Mucosa of gallbladder (tissue), 1 donor: ENCODE measurements around the gene CBX2. TPM values are rescaled to one million over a fixed set of nuclear protein-coding genes. Genes with fewer than 3 reads are reported as not detected.

Experiments
- DNase-seq: peaks from one replicate; pipeline ENCODE4 v3.0.0-alpha.2; 2020; ENCODE audit warnings: low spot score
- total RNA-seq: library from RNA; stranded (reverse); gene quantifications from one replicate; pipeline ENCODE4 v1.2.1, GENCODE V29; 2021
- donor health status: DM: no; HTN: no; CAD: no.

CBX2 gene
- total RNA-seq, 1 donor from 2014 or later = 1.2 TPM

GRCh38 chr17:79799538-79800324 is 21.8 kb downstream of the CBX2 start:
- DNase-seq = no peak

DNA sequence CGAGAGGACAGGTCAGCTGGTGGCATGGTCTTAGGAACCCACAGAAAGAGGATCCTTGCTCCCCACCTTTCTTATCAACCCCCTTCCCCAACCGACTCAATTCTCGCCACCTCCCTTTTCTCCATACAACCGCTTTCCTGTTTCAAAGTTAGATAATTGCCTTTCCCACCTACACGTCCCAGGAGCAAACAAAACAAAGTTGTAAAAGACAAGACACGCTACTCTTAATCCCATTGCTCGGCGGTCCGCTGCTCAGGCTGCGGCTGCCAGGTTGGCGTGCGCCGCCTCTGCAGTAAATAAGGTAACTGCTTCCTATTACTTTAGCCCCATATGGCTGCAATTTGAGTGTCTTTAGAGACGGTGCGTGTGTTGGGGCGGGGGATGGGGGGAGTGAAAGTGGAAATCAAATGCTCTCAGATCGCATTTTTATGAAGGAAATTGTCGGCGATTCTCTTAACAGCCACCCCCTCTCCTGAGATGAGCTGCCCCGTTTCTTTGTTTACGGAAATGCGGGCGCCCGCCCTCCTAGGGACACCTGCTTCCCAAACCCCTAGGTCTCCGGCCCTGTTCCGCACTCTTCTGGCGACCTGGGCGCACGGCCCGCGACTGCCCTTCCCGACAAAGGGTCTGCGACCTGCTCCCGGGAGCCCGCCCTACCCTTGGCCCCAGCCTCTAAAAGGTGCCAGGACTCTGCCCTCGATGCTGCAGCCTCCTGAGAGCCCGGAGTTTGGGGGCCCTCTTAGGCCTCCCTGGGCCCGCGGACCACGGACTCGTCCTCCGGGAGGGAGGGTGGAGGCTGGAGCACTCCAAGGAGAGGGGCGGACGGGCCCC is 22.6 kb downstream of the CBX2 start:
- DNase-seq = no peak

DNA sequence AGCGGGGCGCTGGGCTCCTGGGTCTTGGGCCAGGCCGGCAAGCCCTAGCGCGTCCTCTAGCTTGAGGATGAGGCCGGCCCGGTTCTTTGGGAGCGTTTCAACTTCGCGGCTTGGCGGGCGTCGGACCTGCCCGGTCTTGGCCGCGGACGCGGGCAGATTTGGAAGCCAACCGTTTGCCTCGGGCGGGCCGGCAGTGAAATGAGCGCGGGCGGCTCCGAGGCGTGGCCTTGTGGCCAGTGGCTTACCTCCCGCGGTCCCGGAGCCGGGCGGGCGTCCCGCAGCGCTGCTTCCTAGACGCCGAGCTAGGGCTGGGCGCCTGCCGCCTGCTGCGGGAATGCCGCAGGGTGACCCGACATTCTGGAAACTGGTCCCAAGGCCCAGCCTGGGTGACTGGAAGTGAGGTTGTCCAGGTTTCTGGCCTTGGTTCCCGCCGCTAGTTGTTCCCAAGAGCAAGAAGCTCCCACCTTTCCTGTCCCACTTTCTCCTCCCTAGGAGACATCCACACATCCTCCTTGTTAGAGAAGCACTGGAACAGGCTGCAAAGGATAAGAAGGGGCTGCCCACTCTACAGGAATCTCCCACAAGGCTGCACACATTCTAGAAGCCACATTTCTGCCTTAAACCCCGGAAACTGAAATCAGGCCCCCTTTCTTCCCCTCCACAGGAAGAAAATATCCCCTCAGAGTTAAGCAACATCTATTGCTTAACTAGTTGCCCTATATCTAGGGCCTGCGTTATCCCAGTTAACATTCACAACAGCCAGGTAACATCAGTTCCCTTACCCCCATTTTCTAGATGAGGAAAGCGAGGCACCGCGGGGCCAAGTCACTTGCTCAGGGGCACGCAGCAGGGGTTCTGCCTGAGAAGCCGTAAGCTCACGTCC is 23.4 kb downstream of the CBX2 start:
- no peak for DNase-seq

DNA sequence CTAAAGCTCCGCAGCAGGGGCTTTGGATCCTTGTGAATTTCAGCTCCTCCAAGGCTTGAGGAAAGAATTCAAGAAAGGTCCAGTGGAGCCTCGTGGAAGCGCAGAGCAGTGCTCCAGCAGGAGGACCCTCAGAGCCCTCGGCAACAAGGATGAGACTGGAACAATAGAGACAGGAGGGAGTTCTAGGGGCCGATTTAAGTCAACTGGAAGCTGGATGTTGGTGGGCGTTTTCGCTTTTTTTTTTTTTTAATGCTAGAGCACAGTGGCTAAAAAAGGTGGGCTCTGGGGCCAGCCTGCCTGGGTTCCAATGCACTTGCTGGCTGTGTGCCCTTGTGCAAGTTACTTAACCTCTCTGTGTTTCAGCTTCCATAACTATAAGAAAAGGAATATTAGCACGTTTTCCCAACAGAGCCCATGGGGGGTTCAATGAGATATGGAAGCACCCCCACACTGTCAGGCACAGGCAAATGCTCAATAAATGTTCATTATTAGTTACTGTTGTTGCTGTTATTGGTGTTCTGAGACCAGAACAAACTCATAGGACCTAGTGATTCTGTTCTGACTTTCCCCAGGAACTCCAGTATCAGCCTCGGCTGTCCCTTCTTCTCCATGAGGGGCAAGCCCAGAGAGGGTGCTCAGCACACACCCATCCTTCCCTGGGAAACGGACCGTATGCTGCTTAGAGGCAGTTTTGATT is 24.2 kb downstream of the CBX2 start:
- DNase-seq = no peak

- DNase-seq = no peak
These were observed 24.9 kb downstream of the CBX2 start for GRCh38 chr17:79802736-79803420.

DNA sequence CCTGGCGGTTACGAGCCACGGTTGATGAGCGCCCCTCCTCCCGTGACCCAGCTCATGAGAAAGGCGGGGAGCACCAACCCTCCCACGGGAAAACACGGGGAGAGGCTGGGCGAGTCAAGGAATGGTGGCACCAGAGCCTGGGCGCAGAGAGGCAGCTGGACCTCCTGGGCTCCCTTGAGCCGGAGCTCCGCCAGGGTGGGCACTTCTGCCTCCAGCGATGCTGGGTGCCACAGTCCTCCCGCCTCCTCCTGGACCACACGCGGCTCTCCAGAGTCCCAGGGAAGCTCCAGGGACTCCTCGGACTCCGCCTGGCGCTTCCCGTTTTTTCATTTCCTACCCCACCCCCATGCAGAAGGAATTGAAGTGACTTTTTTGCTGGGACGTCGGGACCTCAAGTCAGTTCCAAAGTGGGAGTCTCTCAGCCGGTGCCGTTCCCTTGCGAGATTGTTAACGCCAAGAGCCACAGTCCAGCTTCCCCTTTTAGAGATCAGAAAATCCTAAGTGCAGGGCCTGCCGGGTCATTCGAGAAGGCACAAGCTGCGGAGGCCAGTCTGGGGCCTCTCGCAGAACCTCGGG is 25.6 kb downstream of the CBX2 start:
- DNase-seq = no peak

GRCh38 chr17:79803997-79804855 is 26.3 kb downstream of the CBX2 start:
- no peak for DNase-seq

GRCh38 chr17:79804856-79805696 is 27.1 kb downstream of the CBX2 start:
- DNase-seq = no peak

DNA sequence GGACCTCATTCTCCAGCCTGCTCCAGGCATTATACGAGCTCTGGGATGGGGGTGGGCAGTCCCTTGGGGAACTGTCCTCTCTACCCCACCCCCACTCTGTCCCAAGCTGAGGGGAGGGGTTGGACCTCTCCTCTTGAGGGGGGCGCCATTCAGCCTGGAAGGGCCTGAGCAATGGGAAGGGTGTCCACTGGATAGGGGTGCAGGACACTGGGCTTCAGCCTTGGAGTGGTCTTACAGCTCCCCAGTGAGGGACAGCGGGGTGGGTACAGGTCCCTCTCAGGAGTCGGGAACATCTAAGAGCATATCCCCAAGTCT is 28.5 kb downstream of the CBX2 start:
- DNase-seq = no peak

- DNase-seq = no peak
These were observed 29.1 kb downstream of the CBX2 start for GRCh38 chr17:79806863-79807720.

GRCh38 chr17:79808763-79809529 is 31.0 kb downstream of the CBX2 start:
- DNase-seq = peak; percentile 64

GRCh38 chr17:79809530-79810129 is 31.7 kb downstream of the CBX2 start:
- peak; percentile 73 for DNase-seq

DNA sequence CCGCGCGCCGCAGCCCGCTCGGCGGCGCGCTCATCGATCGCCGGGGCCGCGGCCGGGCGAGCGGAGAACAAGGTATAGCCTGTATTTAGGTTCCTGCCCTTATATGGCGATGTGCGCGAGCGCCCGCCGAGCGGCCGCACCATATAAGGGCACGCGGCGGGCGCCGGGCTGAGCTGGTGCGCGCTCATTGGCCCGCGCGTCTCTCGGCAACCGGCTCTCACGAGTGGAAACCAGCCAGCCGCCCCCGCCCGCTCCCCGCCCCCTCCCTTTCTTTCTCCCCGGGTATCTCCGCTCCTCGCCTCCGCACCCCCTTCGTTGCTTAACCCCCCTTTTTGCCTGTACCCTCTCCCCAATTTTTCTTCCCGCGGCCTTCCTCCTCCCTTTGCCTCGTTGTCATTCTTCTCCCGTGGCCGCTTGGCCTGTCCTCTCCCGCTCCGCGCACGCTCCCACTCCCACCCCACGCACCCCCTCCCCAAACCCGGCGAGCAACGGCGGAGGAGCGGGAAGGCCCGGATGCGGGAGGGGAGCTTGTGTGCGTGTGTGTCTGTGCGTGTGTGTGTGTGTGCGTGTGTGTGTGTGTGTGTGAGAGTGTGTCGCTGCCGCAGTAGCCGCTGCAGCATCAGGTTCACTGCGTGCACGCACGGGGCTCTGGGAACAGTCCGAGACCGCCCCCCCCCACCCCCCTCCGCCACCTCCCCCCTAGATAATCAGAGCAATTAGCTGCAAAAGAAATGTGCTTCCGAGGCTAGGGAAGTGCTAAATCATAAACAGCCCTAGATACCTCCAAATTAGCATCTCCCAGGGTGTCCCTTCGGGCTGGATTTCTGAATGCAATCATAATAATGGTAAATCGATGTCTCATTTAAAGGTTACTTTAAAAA is 32.4 kb downstream of the CBX2 start:
- peak; percentile 86 for DNase-seq

- no peak for DNase-seq
These were observed 33.3 kb downstream of the CBX2 start for GRCh38 chr17:79811011-79811867.
